ENCODE data around the gene EPS8L3. TPM values are rescaled to one million over a fixed set of nuclear protein-coding genes. Genes with fewer than 3 reads are reported as not detected.

EPS8L3 gene
- polyA plus RNA-seq, 1 of the 3 experiments (the other 2 are of a cell fraction), result not detected

DNA sequence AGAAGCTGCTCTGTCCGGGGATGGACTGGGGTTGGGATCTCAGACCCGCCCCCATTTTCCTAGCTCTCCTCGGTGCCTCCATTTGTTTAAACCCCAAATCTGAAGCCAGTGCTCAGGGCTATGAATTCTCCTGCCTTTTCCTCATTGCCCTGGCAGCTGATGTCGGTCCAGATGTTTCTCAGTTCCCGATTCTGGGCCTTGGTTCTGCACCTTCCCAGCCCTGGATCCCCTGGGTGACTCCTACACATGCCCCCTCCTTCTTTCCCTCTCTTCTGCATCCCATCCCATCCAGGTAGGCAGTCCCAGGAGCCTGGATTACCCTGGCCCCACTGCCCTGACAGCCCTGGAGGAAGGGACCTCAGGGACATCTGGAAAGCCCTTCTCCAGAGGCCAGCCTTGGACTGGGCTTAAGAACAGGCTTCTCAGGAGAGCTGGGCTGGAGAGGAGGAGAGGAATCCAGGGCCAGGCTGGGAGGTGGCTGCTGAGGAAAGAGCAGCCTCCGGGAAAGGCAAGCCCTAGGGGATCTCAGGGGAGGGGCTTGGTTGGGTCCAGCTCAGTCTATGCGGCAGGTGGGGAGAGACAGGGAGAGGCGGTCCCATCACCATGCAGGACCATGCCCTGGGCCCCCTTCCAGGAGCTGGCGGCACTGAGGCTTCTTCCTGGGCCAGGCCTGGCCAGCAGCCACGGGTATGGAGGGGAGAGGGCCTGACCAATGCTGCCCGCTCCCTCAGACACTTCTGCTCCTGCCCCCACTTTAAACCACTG lies 6.8 kb upstream of the EPS8L3 start:
- Histone ChIP-seq H3K9me2 (no peaks in the 10 kb centered on the region), H2AFZ (ENCODE audit: low read depth) (no peak overlapping the region), H3K4me1 (ENCODE audit: control insufficient read depth in 1 of 2, insufficient read depth in 2 of 2, low read depth in 1 of 2, low read length in 1 of 2) (peaks cover 0 to 14% of the 10 kb centered on the region in 2 experiments; a peak in 1 of 4 replicates), H4K20me1 (ENCODE audit: insufficient read depth) (no peaks in the 10 kb centered on the region), H3K4me2 (no peak overlapping the region), H3K9ac (no peak overlapping the region), H3K79me2 (ENCODE audit: insufficient read depth) (no peaks in the 10 kb centered on the region), H3K36me3 (replicated peaks in 1 of 2; ENCODE audit: control insufficient read depth in 1 of 2, insufficient read depth in 2 of 2, low read length in 1 of 2) (no peaks in the 10 kb centered on the region), H3F3A (replicated peaks; ENCODE audit: insufficient read depth) (no peaks in the 10 kb centered on the region), H3K27ac (ENCODE audit: low read depth in 2 of 2, low read length in 1 of 2) (no peak overlapping the region), H3K27me3 (ENCODE audit: insufficient read depth) (no peaks in the 10 kb centered on the region), H3K9me3 (no peaks in the 10 kb centered on the region), H3K4me3 (ENCODE audit: low read depth in 2 of 2, low read length in 1 of 2) (no peak overlapping the region)
- no peak for TF ChIP-seq RCOR1 (IDR thresholded peaks at IDR 0.05; ENCODE audit: low read length)
- TF ChIP-seq MXI1 (IDR thresholded peaks at IDR 0.05; ENCODE audit: low read depth, low read length), result no peak
- TF ChIP-seq USF1 (IDR thresholded peaks at IDR 0.05; ENCODE audit: borderline replicate concordance, low read depth), result no peak
- WGBS (ENCODE audit: low lambda C conversion rate), result 84% methylated on average over 10 of the region's 11 CpGs
- ChIA-PET POLR2A (interaction anchor here (1.3 kb wide), 1 partner anchor 214 kb away, joined by 3 read pairs; the partner anchor contains the start of gene AHCYL1), CTCF (interaction anchor here (1.1 to 27.7 kb wide), 10 partner anchors 10 to 280 kb away, joined by 3 to 822 read pairs (median 4); partner anchors contain the start of genes AHCYL1 and GNAI3)
- DNase-seq, result no peak

- no peaks in the 10 kb centered on the region for H3K9me3 ChIP-seq
- peaks cover 0 to 14% of the 10 kb centered on the region in 2 experiments; a peak in 1 of 4 replicates for H3K4me1 ChIP-seq (ENCODE audit: control insufficient read depth in 1 of 2, insufficient read depth in 2 of 2, low read depth in 1 of 2, low read length in 1 of 2)
- no peaks in the 10 kb centered on the region for H3K9me2 ChIP-seq
- H2AFZ ChIP-seq (ENCODE audit: low read depth), result no peak overlapping the region
- no peak overlapping the region for H3K4me3 ChIP-seq (ENCODE audit: low read depth in 2 of 2, low read length in 1 of 2)
- ChIA-PET CTCF (interaction anchor here (0.8 to 27.7 kb wide), 6 partner anchors 16 to 223 kb away, joined by 3 to 822 read pairs (median 5); partner anchors contain the start of genes AHCYL1 and GNAI3), POLR2A (no interaction called here)
- H3K79me2 ChIP-seq (ENCODE audit: insufficient read depth), result no peaks in the 10 kb centered on the region
- WGBS (ENCODE audit: low lambda C conversion rate), result 73% methylated on average over 11 of the region's 11 CpGs
- TF ChIP-seq TCF12 (IDR thresholded peaks at IDR 0.05), result peak; percentile 48; the same call in 1 of the 2 replicates
- no peak for TF ChIP-seq RCOR1 (IDR thresholded peaks at IDR 0.05; ENCODE audit: low read length)
- TF ChIP-seq, protein P1, sequence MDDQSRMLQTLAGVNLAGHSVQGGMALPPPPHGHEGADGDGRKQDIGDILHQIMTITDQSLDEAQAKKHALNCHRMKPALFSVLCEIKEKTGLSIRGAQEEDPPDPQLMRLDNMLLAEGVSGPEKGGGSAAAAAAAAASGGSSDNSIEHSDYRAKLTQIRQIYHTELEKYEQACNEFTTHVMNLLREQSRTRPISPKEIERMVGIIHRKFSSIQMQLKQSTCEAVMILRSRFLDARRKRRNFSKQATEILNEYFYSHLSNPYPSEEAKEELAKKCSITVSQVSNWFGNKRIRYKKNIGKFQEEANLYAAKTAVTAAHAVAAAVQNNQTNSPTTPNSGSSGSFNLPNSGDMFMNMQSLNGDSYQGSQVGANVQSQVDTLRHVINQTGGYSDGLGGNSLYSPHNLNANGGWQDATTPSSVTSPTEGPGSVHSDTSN (IDR thresholded peaks at IDR 0.05), result peak; percentile 16; the same call in 1 of the 2 replicates
- peak; percentile 42; the same call in 1 of the 2 replicates for TF ChIP-seq FOSL2 (IDR thresholded peaks at IDR 0.05; ENCODE audit: borderline replicate concordance, low read depth)
- peak; percentile 81 for TF ChIP-seq MAX (IDR thresholded peaks at IDR 0.05; ENCODE audit: low read depth)
- H4K20me1 ChIP-seq (ENCODE audit: insufficient read depth), result no peaks in the 10 kb centered on the region
- no peak overlapping the region for H3K9ac ChIP-seq
- H3K27me3 ChIP-seq (ENCODE audit: insufficient read depth), result no peaks in the 10 kb centered on the region
- DNase-seq, result no peak
- no peak overlapping the region for H3K4me2 ChIP-seq
- H3K36me3 ChIP-seq (replicated peaks in 1 of 2; ENCODE audit: control insufficient read depth in 1 of 2, insufficient read depth in 2 of 2, low read length in 1 of 2), result no peaks in the 10 kb centered on the region
- H3K27ac ChIP-seq (ENCODE audit: low read depth in 2 of 2, low read length in 1 of 2), result no peak overlapping the region
- H3F3A ChIP-seq (replicated peaks; ENCODE audit: insufficient read depth), result no peaks in the 10 kb centered on the region
These were observed 5.8 kb upstream of the EPS8L3 start for GRCh38 chr1:109769330-109770078.
